Activated T-cell treated with anti-CD3 and anti-CD28 coated beads for 4 hours (primary cell): ENCODE data around the gene TOX3.

Experiments
- DNase-seq: peaks from one replicate; pipeline ENCODE4 v3.0.0-alpha.2; 2020

Gene TOX3

GRCh38 chr16:52535076-52535475, 11.9 kb downstream of the TOX3 start:
- no peak for DNase-seq

GRCh38 chr16:52533296-52533695, 13.6 kb downstream of the TOX3 start:
- DNase-seq: no peak

- no peak for DNase-seq
Observed at GRCh38 chr16:52532384-52532783, 14.6 kb downstream of the TOX3 start.

GRCh38 chr16:52529226-52529625, 17.7 kb downstream of the TOX3 start:
- DNase-seq: no peak

- DNase-seq: no peak
Observed at GRCh38 chr16:52528393-52529065, 18.4 kb downstream of the TOX3 start.

DNA sequence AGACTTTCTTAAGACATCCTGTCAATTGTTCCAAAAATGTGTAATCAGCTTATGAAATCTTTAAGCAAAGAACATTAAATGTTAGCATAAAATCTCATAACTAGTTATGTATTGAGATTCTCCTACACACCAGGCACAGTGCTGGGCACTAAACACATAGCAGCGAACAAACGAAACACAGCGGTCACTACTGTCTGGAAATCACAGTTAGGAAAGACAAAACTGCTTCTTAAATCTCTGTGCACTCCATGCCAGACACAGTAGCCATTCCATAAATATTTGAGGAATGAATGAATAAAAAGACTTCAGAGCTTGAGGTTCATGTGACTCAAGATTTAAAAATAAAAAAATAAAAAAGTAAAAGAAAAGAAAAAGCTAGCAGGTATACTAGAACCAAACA, 20.1 kb downstream of the TOX3 start:
- no peak for DNase-seq

- DNase-seq: no peak
Observed at GRCh38 chr16:52526116-52526828, 20.7 kb downstream of the TOX3 start.

DNA sequence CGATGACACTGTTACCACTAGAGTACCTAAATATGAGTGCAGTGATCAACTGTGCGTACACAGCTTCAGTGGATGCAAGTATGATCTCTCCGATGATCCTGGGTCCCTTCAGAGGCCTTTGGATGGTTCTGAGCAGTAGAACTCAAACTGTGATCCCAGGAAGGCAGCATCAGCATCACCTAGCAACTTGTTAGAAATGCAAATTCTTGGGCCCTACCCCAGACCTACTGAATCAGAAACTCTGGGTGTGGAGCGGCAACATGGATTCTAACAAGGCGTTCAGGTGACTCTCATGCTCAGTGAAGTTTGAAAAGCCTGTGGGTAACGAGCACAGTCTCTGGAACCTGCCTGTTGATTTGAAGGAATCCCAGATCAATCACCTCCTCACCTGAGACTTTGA, 25.4 kb downstream of the TOX3 start:
- no peak for DNase-seq

DNA sequence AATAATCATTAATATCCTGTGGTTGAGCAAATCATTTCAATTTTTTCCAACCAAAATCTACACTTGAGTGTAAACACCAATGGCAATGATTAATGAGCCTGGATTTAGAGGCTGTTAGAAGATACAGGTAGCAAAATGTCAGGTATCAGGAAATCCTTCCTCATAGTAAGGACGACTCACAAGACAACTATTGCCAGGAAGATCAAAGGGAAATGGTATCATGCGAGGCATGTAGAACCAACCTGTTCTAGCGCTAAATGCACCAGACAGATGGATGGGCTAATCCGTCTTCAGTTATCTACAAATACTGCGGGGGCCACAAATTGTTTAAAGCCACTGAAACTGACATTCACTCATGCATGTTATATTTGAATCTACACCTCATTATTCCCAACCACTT, 28.1 kb downstream of the TOX3 start:
- no peak for DNase-seq

DNA sequence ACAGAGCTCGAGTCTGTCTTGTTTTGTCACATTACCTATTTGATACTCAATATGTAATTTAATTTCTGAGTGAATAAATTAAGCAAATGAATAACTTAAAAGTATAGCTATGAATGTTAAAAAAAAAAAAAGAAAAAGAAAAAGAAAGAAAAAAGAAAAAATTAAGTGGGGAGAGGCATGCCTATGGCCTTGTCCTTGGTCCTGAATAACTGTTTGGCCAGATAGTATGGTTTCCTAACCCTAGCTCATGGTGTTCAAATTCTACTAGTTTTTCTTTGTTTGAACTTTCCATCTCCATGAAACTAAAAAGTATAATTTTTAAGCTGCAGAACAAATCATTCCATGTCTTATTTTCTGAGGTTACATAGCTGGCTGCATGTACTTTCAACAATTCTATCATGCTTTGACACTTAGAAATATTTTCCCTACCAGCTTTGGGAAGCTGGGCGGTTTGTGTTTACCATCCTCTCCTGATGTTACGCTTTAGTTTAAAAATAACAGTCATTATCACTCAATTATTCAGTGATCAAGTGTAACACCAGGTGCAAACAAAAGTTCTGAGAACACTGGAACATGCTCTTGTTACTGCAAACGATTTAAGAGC, 31.8 kb downstream of the TOX3 start:
- no peak for DNase-seq

GRCh38 chr16:52512297-52512987, 34.5 kb downstream of the TOX3 start:
- DNase-seq: no peak

GRCh38 chr16:52501746-52502145, 45.2 kb downstream of the TOX3 start:
- no peak for DNase-seq

DNA sequence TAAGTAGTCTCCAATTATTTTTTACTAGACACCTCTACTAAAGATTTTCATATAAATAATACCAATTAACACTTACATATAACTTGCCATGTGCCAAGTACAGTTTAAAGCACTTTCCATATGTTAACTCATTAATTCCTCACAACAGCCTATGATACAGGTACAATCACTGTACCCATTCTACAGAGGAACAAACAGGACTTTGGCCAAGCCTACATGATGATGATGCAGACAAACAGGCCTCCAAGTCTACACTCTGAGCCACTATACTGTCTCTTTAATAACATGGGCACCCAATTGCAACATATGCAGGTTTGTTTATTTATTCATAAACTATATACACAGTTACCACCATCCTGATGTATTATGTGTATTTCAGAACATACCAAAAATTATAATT, 46.0 kb downstream of the TOX3 start:
- no peak for DNase-seq

GRCh38 chr16:52499060-52499440, 47.9 kb downstream of the TOX3 start:
- DNase-seq: no peak

DNA sequence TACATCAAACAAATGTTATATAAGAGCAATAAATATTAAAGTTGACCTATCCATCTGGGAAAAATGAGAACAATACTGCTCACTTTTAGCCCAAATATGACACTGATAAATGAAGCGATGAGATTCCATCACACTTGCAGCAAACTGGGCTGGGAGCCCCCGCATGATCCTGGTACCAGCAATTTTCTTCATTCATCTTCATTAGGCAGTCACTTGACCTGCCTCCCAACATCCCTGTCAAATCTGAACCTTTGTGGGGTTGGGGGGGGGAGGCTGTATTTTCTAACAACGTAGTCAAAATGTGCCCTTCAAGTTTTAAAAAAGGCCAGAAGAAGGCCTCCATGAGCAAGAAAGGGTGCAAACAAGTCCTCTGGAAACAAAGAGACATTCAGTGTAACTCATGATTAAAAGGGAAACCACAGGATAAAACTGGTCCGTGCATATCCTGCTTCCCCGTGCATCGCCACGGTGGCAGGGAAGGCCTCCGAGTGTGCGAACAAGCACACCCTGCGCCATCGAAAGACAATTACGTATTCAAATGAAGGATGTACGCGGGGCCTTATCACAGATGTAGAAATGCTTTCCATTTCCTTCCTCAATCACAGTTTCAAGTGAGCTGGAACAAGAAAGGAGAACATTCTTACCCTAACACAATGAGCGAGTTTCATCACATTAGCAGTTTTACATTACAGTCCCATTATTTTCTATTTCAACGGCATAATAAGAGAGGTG, 48.4 kb downstream of the TOX3 start:
- no peak for DNase-seq

DNA sequence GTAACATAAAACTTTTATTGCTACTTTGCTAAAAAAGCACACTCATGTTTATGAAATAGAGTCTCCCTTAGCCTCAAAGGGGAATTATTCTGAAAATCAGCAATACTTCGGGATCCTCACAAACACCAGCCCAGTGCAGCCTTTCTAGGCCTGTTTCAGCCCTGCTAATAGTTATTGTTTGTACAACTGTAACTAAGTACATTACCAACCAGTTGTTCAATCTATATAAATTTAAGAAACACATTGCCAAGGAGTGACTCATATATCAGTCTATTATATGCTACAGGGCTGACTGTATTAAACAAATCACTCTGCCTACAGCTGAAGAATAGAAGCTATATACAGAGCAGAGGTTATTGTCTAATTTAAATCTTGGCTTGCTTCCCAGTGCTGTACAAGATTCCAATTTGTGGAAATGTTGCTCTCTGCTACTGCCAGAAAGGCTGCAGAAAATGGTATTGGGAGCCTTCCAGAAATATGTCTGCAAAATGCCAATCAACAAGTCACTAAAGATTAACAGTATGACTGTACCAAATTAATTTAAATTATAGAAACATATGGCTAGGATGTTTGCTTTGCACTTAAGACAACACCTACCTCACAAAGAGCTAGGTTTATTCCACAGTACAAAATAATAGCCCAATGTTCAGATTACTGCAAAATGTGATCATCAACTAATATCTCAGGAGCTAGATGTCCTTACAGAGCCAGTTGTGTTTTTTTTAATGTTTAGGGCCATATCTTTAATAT, 49.7 kb downstream of the TOX3 start:
- no peak for DNase-seq

- no peak for DNase-seq
Observed at GRCh38 chr16:52496051-52496876, 50.7 kb downstream of the TOX3 start.

GRCh38 chr16:52494621-52495020, 52.3 kb downstream of the TOX3 start:
- no peak for DNase-seq

GRCh38 chr16:52494145-52494544, 52.8 kb downstream of the TOX3 start:
- DNase-seq: no peak

DNA sequence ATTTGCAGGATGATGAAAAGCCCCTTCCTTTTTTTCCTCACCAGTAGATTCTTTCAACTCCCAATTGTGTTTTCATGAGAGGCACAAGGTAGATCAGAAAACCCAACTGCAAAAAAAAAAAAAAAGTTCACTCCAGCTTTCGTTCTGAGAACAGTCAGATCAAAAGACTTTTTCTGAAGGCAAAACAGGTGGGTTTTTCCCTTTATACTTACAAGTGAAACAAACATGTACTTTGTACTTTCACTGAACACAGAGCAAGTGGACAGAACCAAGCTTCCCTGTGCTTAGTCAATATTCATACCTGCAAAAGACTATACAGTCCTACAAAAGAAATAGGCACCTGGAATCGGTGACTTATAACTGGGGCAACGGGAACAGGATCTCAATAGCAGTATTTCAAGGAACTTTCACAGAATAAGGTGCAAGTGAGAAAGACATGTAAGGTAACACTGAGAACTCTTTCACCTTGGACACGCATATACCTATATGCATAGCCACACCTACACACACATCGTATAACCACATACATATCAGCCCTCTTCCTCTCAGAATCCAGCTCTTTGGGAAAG, 54.1 kb downstream of the TOX3 start:
- DNase-seq: no peak

- DNase-seq: no peak
Observed at GRCh38 chr16:52491216-52491615, 55.7 kb downstream of the TOX3 start.
